HEK293T (cell line): ENCODE measurements around the gene GHR.
A peak's percentile ranks its signal among the peaks of the same experiment; 100 is the strongest.
"Not testable (repeated sequence)": the region's sequence is repeated elsewhere in the genome, so short reads cannot be mapped to it uniquely, and the experiment has no call there.

ENCODE experiments used
- CTCF ChIA-PET: fragments of 350-600 bp; formaldehyde crosslinking; extraction: SDS; loops from one replicate; lab custom pipeline; 2021; ENCODE audit warnings: antibody characterized with exemption, inconsistent platforms; lab: Yijun Ruan, JAX
- POLR2A ChIA-PET: fragments of 350-600 bp; formaldehyde crosslinking; extraction: SDS; loops from one replicate; lab custom pipeline; 2020; ENCODE audit warnings: antibody characterized with exemption, inconsistent platforms; lab: Yijun Ruan, JAX
- DNase-seq: peaks from one replicate; pipeline ENCODE4 v3.0.0; 2012; ENCODE audit warnings: mixed read lengths; ENCODE audit errors: extremely low spot score
- ARNT ChIP-seq: fragments of 450-650 bp; IDR thresholded peaks from 2 replicates; pipeline ENCODE4 v1.6.1; 2017; ENCODE audit warnings: mild to moderate bottlenecking
- BHLHE40 ChIP-seq: fragments of 450-650 bp; IDR thresholded peaks from 2 replicates; pipeline ENCODE4 v1.6.1; 2016; ENCODE audit warnings: mild to moderate bottlenecking, moderate library complexity, borderline replicate concordance
- CTBP1 ChIP-seq: fragments of 450-650 bp; IDR thresholded peaks from 2 replicates; pipeline ENCODE4 v1.6.1; 2016; ENCODE audit warnings: borderline replicate concordance
- ELF4 ChIP-seq: fragments of 450-650 bp; IDR thresholded peaks from 2 replicates; pipeline ENCODE4 v1.6.1; 2017; ENCODE audit warnings: antibody characterized with exemption
- FOXA1 ChIP-seq: fragments of 450-650 bp; IDR thresholded peaks from 2 replicates; pipeline ENCODE4 v1.6.1; 2016; ENCODE audit warnings: mild to moderate bottlenecking
- FOXK2 ChIP-seq: fragments of 450-650 bp; IDR thresholded peaks from 2 replicates; pipeline ENCODE4 v1.6.1; 2016; ENCODE audit warnings: mild to moderate bottlenecking
- FOXM1 ChIP-seq: fragments of 450-650 bp; IDR thresholded peaks from 2 replicates; pipeline ENCODE4 v1.6.1; 2017; ENCODE audit warnings: mild to moderate bottlenecking, borderline replicate concordance
- HDGF ChIP-seq: fragments of 450-650 bp; IDR thresholded peaks from 2 replicates; pipeline ENCODE4 v1.6.1; 2017; ENCODE audit warnings: antibody characterized with exemption, borderline replicate concordance
- L3MBTL2 ChIP-seq: fragments of 450-650 bp; conservative IDR thresholded peaks from 2 replicates; pipeline ENCODE4 v1.6.1; 2016; ENCODE audit warnings: mild to moderate bottlenecking
- LEF1 ChIP-seq: fragments of 450-650 bp; IDR thresholded peaks from 2 replicates; pipeline ENCODE4 v1.6.1; 2017; ENCODE audit warnings: mild to moderate bottlenecking, borderline replicate concordance
- NFRKB ChIP-seq: fragments of 450-650 bp; IDR thresholded peaks from 2 replicates; pipeline ENCODE4 v1.6.1; 2016; ENCODE audit warnings: mild to moderate bottlenecking, moderate library complexity
- PKNOX1 ChIP-seq: fragments of 450-650 bp; IDR thresholded peaks from 2 replicates; pipeline ENCODE4 v1.6.1; 2016
- SP1 ChIP-seq: fragments of 450-650 bp; IDR thresholded peaks from 2 replicates; pipeline ENCODE4 v1.6.1; 2017
- SUZ12 ChIP-seq: fragments of 450-650 bp; IDR thresholded peaks from 2 replicates; pipeline ENCODE4 v1.6.1; 2016; ENCODE audit warnings: mild to moderate bottlenecking
- TARDBP ChIP-seq: fragments of 450-650 bp; IDR thresholded peaks from 2 replicates; pipeline ENCODE4 v1.6.1; 2016
- ZNF384 ChIP-seq: fragments of 450-650 bp; IDR thresholded peaks from 2 replicates; pipeline ENCODE4 v1.6.1; 2016

GHR gene

GRCh38 chr5:42569953-42570548 is 146.8 kb downstream of the GHR start:
- POLR2A ChIA-PET: no interaction called here
- CTCF ChIA-PET: interaction anchor here (2.2 kb wide), 1 partner anchor 13 kb away, joined by 12 read pairs; no protein-coding TSS in a partner anchor
- DNase-seq: no peak
- TF ChIP-seq NFRKB (no peak), L3MBTL2 (no peak), TARDBP (no peak), SUZ12 (no peak), SP1 (no peak), PKNOX1 (no peak), FOXA1 (no peak), CTBP1 (no peak), ELF4 (no peak), ZNF384 (no peak), ARNT (no peak), FOXM1 (no peak), LEF1 (no peak), HDGF (no peak), BHLHE40 (no peak), FOXK2 (no peak)

- no peak for DNase-seq
- POLR2A ChIA-PET: no interaction called here
- no peak for TF ChIP-seq L3MBTL2
- TF ChIP-seq ZNF384: no peak
- no peak for TF ChIP-seq FOXA1
- TF ChIP-seq TARDBP: no peak
- no peak for TF ChIP-seq PKNOX1
- TF ChIP-seq HDGF: no peak
- CTCF ChIA-PET: interaction anchor here (2.2 kb wide), 1 partner anchor 12 kb away, joined by 12 read pairs; no protein-coding TSS in a partner anchor
These were observed 148.0 kb downstream of the GHR start for GRCh38 chr5:42570966-42571960.

- TF ChIP-seq CTBP1 (no peak), ARNT (no peak), ZNF384 (no peak), L3MBTL2 (no peak), ELF4 (no peak), FOXM1 (no peak), NFRKB (no peak), TARDBP (no peak), FOXA1 (no peak), PKNOX1 (no peak), HDGF (no peak), SUZ12 (no peak), SP1 (no peak), BHLHE40 (no peak), LEF1 (no peak), FOXK2 (no peak)
- CTCF ChIA-PET: no interaction called here
- DNase-seq: no peak
- POLR2A ChIA-PET: no interaction called here
These were observed 149.1 kb downstream of the GHR start for GRCh38 chr5:42572313-42572712.

- POLR2A ChIA-PET: no interaction called here
These were observed 150.1 kb downstream of the GHR start for GRCh38 chr5:42573386-42573785.

GRCh38 chr5:42575914-42576313 is 152.7 kb downstream of the GHR start:
- POLR2A ChIA-PET, DNase-seq, CTCF ChIA-PET: not testable (repeated sequence)

More at GRCh38 chr5:42573386-42573785, 150.1 kb downstream of the GHR start:
- DNase-seq: no peak
- TF ChIP-seq NFRKB: no peak
- no peak for TF ChIP-seq FOXK2
- no peak for TF ChIP-seq TARDBP
- CTCF ChIA-PET: interaction anchor here (1.5 kb wide), 1 partner anchor 10 kb away, joined by 3 read pairs; no protein-coding TSS in a partner anchor

GRCh38 chr5:42578901-42579300 is 155.7 kb downstream of the GHR start:
- CTCF ChIA-PET, DNase-seq, POLR2A ChIA-PET: not testable (repeated sequence)

GRCh38 chr5:42579320-42579719 is 156.1 kb downstream of the GHR start:
- ChIA-PET POLR2A (no interaction called here), CTCF (no interaction called here)
- TF ChIP-seq FOXM1: no peak
- peak; percentile 36; the same call in 1 of the 2 replicates for TF ChIP-seq PKNOX1
- TF ChIP-seq LEF1: no peak
- TF ChIP-seq ELF4: no peak
- no peak for TF ChIP-seq SUZ12
- no peak for TF ChIP-seq SP1
- no peak for DNase-seq
